GM23248 (cell line): ENCODE measurements around the gene CNTN1.

ENCODE experiments used
- EZH2 ChIP-seq: fragments of 200-600 bp; sonication (generic); IDR thresholded peaks from 2 replicates; pipeline ENCODE4 v1.6.1; 2018; ENCODE audit warnings: antibody characterized with exemption, mild to moderate bottlenecking; ENCODE audit not compliant: insufficient read depth, poor library complexity, severe bottlenecking
- EZH2phosphoT487 ChIP-seq: fragments of 200-600 bp; sonication (generic); IDR thresholded peaks from 2 replicates; pipeline ENCODE4 v1.6.1; 2018; ENCODE audit warnings: antibody characterized with exemption, moderate library complexity, mild to moderate bottlenecking, low read depth; ENCODE audit not compliant: insufficient read depth

DNA sequence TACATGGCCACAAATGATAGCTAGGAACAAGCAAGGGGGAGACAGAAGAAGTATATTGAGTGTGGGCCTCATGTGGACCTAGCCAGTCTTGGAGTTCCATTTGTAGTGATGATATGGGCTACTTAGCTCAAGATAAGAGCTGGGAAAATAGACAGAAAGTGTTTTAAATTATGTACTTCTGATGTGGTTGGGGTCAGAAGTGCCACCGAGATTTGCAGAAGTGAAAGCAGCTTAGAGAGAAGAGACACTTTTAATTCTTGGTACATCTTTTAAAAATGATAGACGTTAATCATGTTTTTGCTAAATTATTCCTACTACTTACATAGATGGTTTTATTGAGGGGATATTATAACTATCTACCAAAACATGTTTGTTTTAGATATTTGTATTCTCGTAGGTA lies 297.5 kb downstream of the CNTN1 start:
- TF ChIP-seq EZH2: no peak
- TF ChIP-seq EZH2phosphoT487: no peak
